ENCODE measurements around the gene PTPRN.

The PTPRN gene

DNA sequence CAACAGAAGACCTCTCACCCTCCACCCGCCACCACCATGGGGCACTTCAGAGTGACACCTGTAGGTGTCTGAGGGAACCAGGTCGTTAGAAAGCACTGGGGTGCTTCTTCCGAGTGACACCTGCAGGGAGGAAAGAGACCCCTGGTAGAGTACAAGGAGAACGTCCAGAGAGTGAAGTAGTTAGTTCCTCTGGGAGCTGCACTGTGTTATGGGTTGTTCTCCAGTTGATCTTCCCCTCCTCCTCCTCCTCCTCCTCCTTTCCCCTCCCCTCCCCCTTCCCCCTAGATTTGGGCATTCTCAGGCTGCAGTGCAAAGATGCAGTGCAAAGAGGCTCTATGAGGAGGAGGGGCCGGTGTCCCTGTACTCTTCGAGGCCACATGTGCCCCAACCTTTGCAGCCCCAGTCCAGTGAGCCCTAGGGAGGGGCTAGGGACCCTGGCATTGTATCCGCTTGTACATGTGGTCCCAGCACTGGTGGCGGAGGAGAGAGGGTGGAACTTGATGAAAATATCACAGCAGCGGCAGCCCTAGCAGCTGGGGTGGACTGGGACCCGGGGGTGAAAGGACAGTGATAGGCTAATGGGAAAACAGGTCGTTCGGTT, 29.2 kb downstream of the PTPRN start:
- Histone ChIP-seq H3K27me3 (ENCODE audit: low read length) (no peaks in the 10 kb centered on the region), H3K79me2 (ENCODE audit: insufficient read depth, low read length) (0 out of 2 replicates have a peak, but pooled peaks cover 4% of the 10 kb centered on the region), H2AFZ (ENCODE audit: low read depth, low read length, severe bottlenecking) (peak overlapping the region; percentile 29), H3K27ac (ENCODE audit: low read depth, low read length) (peak overlapping the region; percentile 98), H3K9ac (ENCODE audit: low read length) (peak overlapping the region; percentile 63), H4K20me1 (ENCODE audit: low read depth, low read length) (no peaks in the 10 kb centered on the region), H3K9me3 (ENCODE audit: insufficient read depth, low read length) (no peaks in the 10 kb centered on the region), H3K36me3 (ENCODE audit: low read length) (no peaks in the 10 kb centered on the region), H3F3A (ENCODE audit: insufficient read depth) (peaks cover 13% of the 10 kb centered on the region), H3K9me2 (replicated peaks; ENCODE audit: insufficient read depth, low read length) (no peaks in the 10 kb centered on the region), H3K4me3 (ENCODE audit: insufficient read depth, low read length, poor library complexity, severe bottlenecking) (peak overlapping the region; percentile 57), H3K4me2 (ENCODE audit: low read depth, low read length, poor library complexity, severe bottlenecking) (peak overlapping the region; percentile 60)
- TF ChIP-seq, protein P1, sequence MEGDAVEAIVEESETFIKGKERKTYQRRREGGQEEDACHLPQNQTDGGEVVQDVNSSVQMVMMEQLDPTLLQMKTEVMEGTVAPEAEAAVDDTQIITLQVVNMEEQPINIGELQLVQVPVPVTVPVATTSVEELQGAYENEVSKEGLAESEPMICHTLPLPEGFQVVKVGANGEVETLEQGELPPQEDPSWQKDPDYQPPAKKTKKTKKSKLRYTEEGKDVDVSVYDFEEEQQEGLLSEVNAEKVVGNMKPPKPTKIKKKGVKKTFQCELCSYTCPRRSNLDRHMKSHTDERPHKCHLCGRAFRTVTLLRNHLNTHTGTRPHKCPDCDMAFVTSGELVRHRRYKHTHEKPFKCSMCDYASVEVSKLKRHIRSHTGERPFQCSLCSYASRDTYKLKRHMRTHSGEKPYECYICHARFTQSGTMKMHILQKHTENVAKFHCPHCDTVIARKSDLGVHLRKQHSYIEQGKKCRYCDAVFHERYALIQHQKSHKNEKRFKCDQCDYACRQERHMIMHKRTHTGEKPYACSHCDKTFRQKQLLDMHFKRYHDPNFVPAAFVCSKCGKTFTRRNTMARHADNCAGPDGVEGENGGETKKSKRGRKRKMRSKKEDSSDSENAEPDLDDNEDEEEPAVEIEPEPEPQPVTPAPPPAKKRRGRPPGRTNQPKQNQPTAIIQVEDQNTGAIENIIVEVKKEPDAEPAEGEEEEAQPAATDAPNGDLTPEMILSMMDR (IDR thresholded peaks at IDR 0.05; ENCODE audit: insufficient read depth, low read length, poor library complexity, severe bottlenecking): peak; percentile 7
- no peak for TF ChIP-seq EZH2phosphoT487 (conservative IDR thresholded peaks at IDR 0.05; ENCODE audit: low read length)

DNA sequence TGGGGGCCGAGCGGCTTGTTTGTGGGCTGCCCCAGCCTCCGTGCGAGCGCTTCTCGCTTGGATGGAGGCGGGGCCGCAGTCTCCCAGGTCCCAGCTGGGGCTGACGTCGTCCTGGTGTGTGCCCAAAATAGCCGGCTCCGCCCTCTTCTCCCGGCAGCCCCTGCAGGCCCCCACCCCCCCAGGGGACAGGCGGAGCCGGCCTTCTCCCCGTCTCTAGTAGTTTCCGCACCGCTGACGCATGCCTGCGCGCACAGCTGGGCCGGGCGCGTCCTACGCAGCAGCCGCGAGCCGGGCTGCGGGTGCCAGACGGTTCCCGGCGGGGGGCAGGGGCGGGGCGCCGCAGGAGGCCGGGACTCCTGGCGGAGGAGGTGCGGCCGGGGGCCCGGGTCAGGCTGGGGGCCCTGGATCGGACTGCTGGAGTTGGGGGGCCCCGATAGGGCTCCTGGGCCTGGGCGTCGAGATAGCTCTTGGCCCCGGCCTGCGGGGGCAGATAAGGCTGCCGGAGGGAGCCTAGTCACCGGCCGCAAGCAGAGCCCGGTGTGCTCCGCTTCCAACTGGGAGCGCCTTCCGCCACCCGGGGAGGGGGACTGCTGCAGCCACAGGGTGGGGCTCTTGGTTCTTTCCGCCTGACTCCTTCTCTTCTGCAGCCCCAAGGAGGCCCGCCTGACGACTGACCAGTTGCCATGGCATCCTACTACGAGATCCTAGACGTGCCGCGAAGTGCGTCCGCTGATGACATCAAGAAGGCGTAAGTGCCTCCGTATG, 29.9 kb downstream of the PTPRN start, which contains the start of gene DNAJB2:
Gene DNAJB2, plus strand, starts transcription at position 216 of the 765 bp plus-strand sequence. Its CDS starts 468 bp downstream, at position 684.
- H2AFZ ChIP-seq (ENCODE audit: low read depth, low read length, severe bottlenecking): peak within 1 kb of the TSS; percentile 84
- no peaks in the 10 kb centered on the region for H3K9me2 ChIP-seq (replicated peaks; ENCODE audit: insufficient read depth, low read length)
- TF ChIP-seq, protein P1 (IDR thresholded peaks at IDR 0.05; ENCODE audit: insufficient read depth, low read length, poor library complexity, severe bottlenecking): peak; percentile 16
- TF ChIP-seq EZH2phosphoT487 (conservative IDR thresholded peaks at IDR 0.05; ENCODE audit: low read length): no peak
- peaks cover 13% of the 10 kb centered on the region for H3F3A ChIP-seq (ENCODE audit: insufficient read depth)
- H3K36me3 ChIP-seq (ENCODE audit: low read length): no peaks in the 10 kb centered on the region
- H3K27ac ChIP-seq (ENCODE audit: low read depth, low read length): peak within 1 kb of the TSS; percentile 98
- peak within 1 kb of the TSS; percentile 63 for H3K9ac ChIP-seq (ENCODE audit: low read length)
- 0 out of 2 replicates have a peak, but pooled peaks cover 4% of the 10 kb centered on the region for H3K79me2 ChIP-seq (ENCODE audit: insufficient read depth, low read length)
- H4K20me1 ChIP-seq (ENCODE audit: low read depth, low read length): no peaks in the 10 kb centered on the region
- no peaks in the 10 kb centered on the region for H3K27me3 ChIP-seq (ENCODE audit: low read length)
- peak within 1 kb of the TSS; percentile 90 for H3K4me2 ChIP-seq (ENCODE audit: low read depth, low read length, poor library complexity, severe bottlenecking)
- H3K4me3 ChIP-seq (ENCODE audit: insufficient read depth, low read length, poor library complexity, severe bottlenecking): peak within 1 kb of the TSS; percentile 62
- H3K9me3 ChIP-seq (ENCODE audit: insufficient read depth, low read length): no peaks in the 10 kb centered on the region

DNA sequence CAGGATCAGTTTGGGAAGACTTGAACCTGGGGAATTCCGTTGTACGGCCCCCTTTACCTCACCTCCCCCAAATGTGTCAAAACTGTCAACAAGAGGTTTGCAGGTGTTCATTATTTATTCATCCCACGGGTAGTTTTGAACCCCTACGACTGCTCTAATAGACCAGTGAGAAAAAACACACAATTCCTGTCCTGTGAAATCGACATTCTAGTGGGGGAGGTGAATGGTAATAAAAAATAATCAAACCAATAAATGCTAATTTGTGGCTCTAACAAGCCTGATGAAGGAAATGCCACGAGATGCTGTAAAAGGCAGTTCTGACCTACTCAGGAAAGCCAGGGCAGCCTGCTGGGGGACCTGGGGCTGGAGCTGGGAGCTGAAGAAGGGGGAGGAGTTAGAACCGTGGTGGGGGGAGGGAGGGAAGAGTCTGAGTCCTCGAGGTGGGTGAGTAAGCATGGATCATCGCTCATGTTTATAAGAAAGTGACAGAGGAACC, 30.5 kb downstream of the PTPRN start:
- H3F3A ChIP-seq (ENCODE audit: insufficient read depth): peaks cover 13% of the 10 kb centered on the region
- no peaks in the 10 kb centered on the region for H3K27me3 ChIP-seq (ENCODE audit: low read length)
- H2AFZ ChIP-seq (ENCODE audit: low read depth, low read length, severe bottlenecking): no peak overlapping the region
- no peaks in the 10 kb centered on the region for H4K20me1 ChIP-seq (ENCODE audit: low read depth, low read length)
- H3K4me3 ChIP-seq (ENCODE audit: insufficient read depth, low read length, poor library complexity, severe bottlenecking): peak overlapping the region; percentile 62
- H3K9ac ChIP-seq (ENCODE audit: low read length): peak overlapping the region; percentile 63
- H3K4me2 ChIP-seq (ENCODE audit: low read depth, low read length, poor library complexity, severe bottlenecking): peak overlapping the region; percentile 90
- no peaks in the 10 kb centered on the region for H3K36me3 ChIP-seq (ENCODE audit: low read length)
- H3K9me3 ChIP-seq (ENCODE audit: insufficient read depth, low read length): no peaks in the 10 kb centered on the region
- peak overlapping the region; percentile 98 for H3K27ac ChIP-seq (ENCODE audit: low read depth, low read length)
- no peak for TF ChIP-seq EZH2phosphoT487 (conservative IDR thresholded peaks at IDR 0.05; ENCODE audit: low read length)
- TF ChIP-seq, protein P1 (IDR thresholded peaks at IDR 0.05; ENCODE audit: insufficient read depth, low read length, poor library complexity, severe bottlenecking): no peak
- no peaks in the 10 kb centered on the region for H3K9me2 ChIP-seq (replicated peaks; ENCODE audit: insufficient read depth, low read length)
- 0 out of 2 replicates have a peak, but pooled peaks cover 4% of the 10 kb centered on the region for H3K79me2 ChIP-seq (ENCODE audit: insufficient read depth, low read length)
